ENCODE measurements around the gene GBGT1. TPM values are rescaled to one million over a fixed set of nuclear protein-coding genes. Genes with fewer than 3 reads are reported as not detected.
A peak's percentile ranks its signal among the peaks of the same experiment; 100 is the strongest.

Gene GBGT1
- total and polyA plus RNA-seq, 9 of the 15 experiments (the other 6 are each of a cell fraction or from before 2014, with no cell fraction given), result 0.55 to 25.8 (median 13.7) TPM

- no peak for TF ChIP-seq STAT6 (CRISPR knock-in tag; IDR thresholded peaks at IDR 0.05)
- no peak for TF ChIP-seq ZNF668 (CRISPR knock-in tag; IDR thresholded peaks at IDR 0.05)
- TF ChIP-seq SLC30A9 (CRISPR knock-in tag; IDR thresholded peaks at IDR 0.05), result no peak
- no peak for TF ChIP-seq ZNF696 (CRISPR knock-in tag; conservative IDR thresholded peaks at IDR 0.05)
- TF ChIP-seq BRD9 (IDR thresholded peaks at IDR 0.05; ENCODE audit: low read depth, partially characterized antibody), result no peak
- no peak for TF ChIP-seq TCF15 (CRISPR knock-in tag; IDR thresholded peaks at IDR 0.05)
- no peak for TF ChIP-seq E2F3 (CRISPR knock-in tag; IDR thresholded peaks at IDR 0.05)
- TF ChIP-seq TRIM28 (IDR thresholded peaks at IDR 0.05), result no peak
- no peak for TF ChIP-seq HSF4 (CRISPR knock-in tag; IDR thresholded peaks at IDR 0.05; ENCODE audit: borderline replicate concordance)
- no peak for TF ChIP-seq AFF1 (IDR thresholded peaks at IDR 0.05; ENCODE audit: low read depth in 1 of 2, partially characterized antibody in 2 of 2)
- no peak for TF ChIP-seq BACH1 (tag; IDR thresholded peaks at IDR 0.05)
- no peak for TF ChIP-seq TCF7L2 (IDR thresholded peaks at IDR 0.05; ENCODE audit: low read depth, low read length)
- no peak for TF ChIP-seq ZNF589 (CRISPR knock-in tag; IDR thresholded peaks at IDR 0.05; ENCODE audit: low read depth)
- peak; percentile 88 for TF ChIP-seq U2AF1 (optimal IDR thresholded peaks at IDR 0.05; ENCODE audit: low read depth, low read length)
- no peak for TF ChIP-seq ZSCAN32 (CRISPR knock-in tag; IDR thresholded peaks at IDR 0.05)
- TF ChIP-seq NELFE (IDR thresholded peaks at IDR 0.05; ENCODE audit: insufficient read depth, insufficient read length), result no peak
- TF ChIP-seq FIP1L1 (IDR thresholded peaks at IDR 0.05; ENCODE audit: low read depth, low read length, poor library complexity, severe bottlenecking), result no peak
- TF ChIP-seq CBFA2T2 (conservative IDR thresholded peaks at IDR 0.05), result no peak
- TF ChIP-seq NONO (IDR thresholded peaks at IDR 0.05; ENCODE audit: low read depth in 2 of 2, low read length in 1 of 2), result 0 out of 4 replicates have a peak, but pooled peaks of 1 of the 2 experiments have one; percentile 17
Measured at GRCh38 chr9:133163504-133164172, at the start of gene GBGT1 (continued).

Measured in K562 (cell line).